HG03571 (cell line): ENCODE results near the gene ADAMTSL2.

ENCODE experiments used
- ATAC-seq: cut with Tn5 transposase; IDR thresholded peaks from one replicate; pipeline ENCODE4 v1.9.1; 2021; ENCODE audit not compliant: unreplicated experiment

ADAMTSL2 gene

GRCh38 chr9:133603135-133603927, 68.8 kb downstream of the ADAMTSL2 start:
- ATAC-seq = no peak

GRCh38 chr9:133604214-133604613, 69.7 kb downstream of the ADAMTSL2 start:
- ATAC-seq = no peak

- ATAC-seq = no peak
Measured at GRCh38 chr9:133604856-133605255, 70.4 kb downstream of the ADAMTSL2 start.

- no peak for ATAC-seq
Measured at GRCh38 chr9:133605446-133605845, 70.9 kb downstream of the ADAMTSL2 start.

GRCh38 chr9:133605856-133606707, 71.6 kb downstream of the ADAMTSL2 start:
- no peak for ATAC-seq

GRCh38 chr9:133606708-133607025, 72.2 kb downstream of the ADAMTSL2 start:
- no peak for ATAC-seq

GRCh38 chr9:133607381-133607780, 72.9 kb downstream of the ADAMTSL2 start:
- ATAC-seq = no peak

GRCh38 chr9:133607976-133608375, 73.5 kb downstream of the ADAMTSL2 start:
- no peak for ATAC-seq

- ATAC-seq = no peak
Measured at GRCh38 chr9:133608382-133608781, 73.9 kb downstream of the ADAMTSL2 start.

- ATAC-seq = no peak
Measured at GRCh38 chr9:133608889-133609288, 74.4 kb downstream of the ADAMTSL2 start.

GRCh38 chr9:133609311-133610098, 75.0 kb downstream of the ADAMTSL2 start, which contains the start of gene FAM163B:
Gene FAM163B (minus strand): TSS chr9:133609389. CDS start chr9:133580223, 29,166 bp downstream.
- no peak for ATAC-seq

- no peak for ATAC-seq
Measured at GRCh38 chr9:133610845-133611244, 76.3 kb downstream of the ADAMTSL2 start.

- no peak for ATAC-seq
Measured at GRCh38 chr9:133612051-133612450, 77.5 kb downstream of the ADAMTSL2 start.

GRCh38 chr9:133612816-133613215, 78.3 kb downstream of the ADAMTSL2 start:
- ATAC-seq = no peak

GRCh38 chr9:133613432-133613831, 78.9 kb downstream of the ADAMTSL2 start:
- ATAC-seq = no peak

- no peak for ATAC-seq
Measured at GRCh38 chr9:133614056-133614455, 79.6 kb downstream of the ADAMTSL2 start.

GRCh38 chr9:133614678-133615077, 80.2 kb downstream of the ADAMTSL2 start:
- no peak for ATAC-seq

- ATAC-seq = no peak
Measured at GRCh38 chr9:133615186-133615585, 80.7 kb downstream of the ADAMTSL2 start.

- ATAC-seq = no peak
Measured at GRCh38 chr9:133615606-133616188, 81.2 kb downstream of the ADAMTSL2 start.

- no peak for ATAC-seq
Measured at GRCh38 chr9:133616643-133617405, 82.3 kb downstream of the ADAMTSL2 start.
